ENCODE data around the gene TMCC1. TPM values are rescaled to one million over a fixed set of nuclear protein-coding genes. Genes with fewer than 3 reads are reported as not detected.

Gene TMCC1
- total RNA-seq, 1 donor from 2014 or later: 36.9 TPM

GRCh38 chr3:129739634-129740033, 153.9 kb downstream of the TMCC1 start:
- no peak for TF ChIP-seq CTCF (conservative IDR thresholded peaks at IDR 0.05)
- Mint-ChIP-seq H3K27me3 (ENCODE audit: low read depth) (no peaks in the 10 kb centered on the region), H3K4me1 (no peaks in the 10 kb centered on the region), H3K4me3 (no peak overlapping the region), H3K36me3 (ENCODE audit: low read depth) (no peaks in the 10 kb centered on the region), H3K27ac (ENCODE audit: unreplicated experiment) (no peak overlapping the region), H3K9me3 (no peaks in the 10 kb centered on the region)
- no peak for DNase-seq (ENCODE audit: low read depth, low spot score)

DNA sequence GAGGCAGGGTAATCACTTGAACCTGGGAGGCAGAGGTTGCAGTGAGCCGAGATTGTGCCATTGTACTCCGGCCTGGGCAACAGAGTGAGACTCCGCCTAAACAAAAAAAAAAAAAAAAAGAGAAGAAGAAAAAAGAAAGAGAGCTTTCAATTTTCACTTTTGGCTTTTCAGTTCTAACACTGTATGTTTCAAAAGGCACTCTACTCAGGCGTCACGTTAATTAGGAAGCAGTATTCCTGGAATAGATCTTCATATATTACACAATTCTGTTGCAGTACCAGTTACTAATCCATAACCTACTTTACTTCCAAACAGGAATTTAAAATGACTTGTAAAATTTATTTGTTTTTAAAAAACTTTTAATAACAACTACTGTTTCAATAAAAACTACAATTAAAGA, 155.3 kb downstream of the TMCC1 start:
- Mint-ChIP-seq H3K4me1 (peaks cover 3% of the 10 kb centered on the region), H3K27me3 (ENCODE audit: low read depth) (no peaks in the 10 kb centered on the region), H3K27ac (ENCODE audit: unreplicated experiment) (no peak overlapping the region), H3K4me3 (no peak overlapping the region), H3K36me3 (ENCODE audit: low read depth) (no peaks in the 10 kb centered on the region), H3K9me3 (no peaks in the 10 kb centered on the region)
- TF ChIP-seq CTCF (conservative IDR thresholded peaks at IDR 0.05): no peak
- no peak for DNase-seq (ENCODE audit: low read depth, low spot score)

DNA sequence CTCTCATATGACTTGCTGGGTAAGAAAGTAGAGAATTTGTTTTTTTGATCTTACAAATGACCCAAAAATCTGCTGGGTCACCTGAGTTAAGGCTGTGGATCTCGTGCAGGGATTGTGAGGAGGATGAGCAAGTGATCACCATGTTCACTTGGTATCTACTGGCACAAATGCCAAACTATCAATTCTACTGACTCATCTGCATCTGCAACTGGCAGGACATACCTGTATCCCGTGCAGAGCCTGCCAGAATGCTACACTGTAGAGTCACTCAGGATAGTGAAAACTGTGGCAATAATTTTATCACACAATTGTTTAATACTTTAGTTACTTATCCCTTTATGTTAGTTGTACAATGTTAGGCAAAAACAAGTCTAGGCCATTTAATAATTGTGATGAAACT, 157.4 kb downstream of the TMCC1 start:
- Mint-ChIP-seq H3K9me3 (no peaks in the 10 kb centered on the region), H3K27me3 (ENCODE audit: low read depth) (no peaks in the 10 kb centered on the region), H3K4me1 (peaks cover 16% of the 10 kb centered on the region), H3K36me3 (ENCODE audit: low read depth) (no peaks in the 10 kb centered on the region), H3K27ac (ENCODE audit: unreplicated experiment) (no peak overlapping the region), H3K4me3 (no peak overlapping the region)
- DNase-seq (ENCODE audit: low read depth, low spot score): no peak
- no peak for TF ChIP-seq CTCF (conservative IDR thresholded peaks at IDR 0.05)

- Mint-ChIP-seq H3K4me3 (no peak overlapping the region), H3K27me3 (ENCODE audit: low read depth) (no peaks in the 10 kb centered on the region), H3K4me1 (peaks cover 16% of the 10 kb centered on the region), H3K27ac (ENCODE audit: unreplicated experiment) (no peak overlapping the region), H3K9me3 (no peaks in the 10 kb centered on the region), H3K36me3 (ENCODE audit: low read depth) (no peaks in the 10 kb centered on the region)
- DNase-seq (ENCODE audit: low read depth, low spot score): no peak
- no peak for TF ChIP-seq CTCF (conservative IDR thresholded peaks at IDR 0.05)
Measured at GRCh38 chr3:129735638-129736037, 157.9 kb downstream of the TMCC1 start.

GRCh38 chr3:129734449-129734848, 159.1 kb downstream of the TMCC1 start:
- H3K27ac Mint-ChIP-seq (ENCODE audit: unreplicated experiment): peak overlapping the region; percentile 9
- H3K9me3 Mint-ChIP-seq: no peaks in the 10 kb centered on the region
- no peaks in the 10 kb centered on the region for H3K36me3 Mint-ChIP-seq (ENCODE audit: low read depth)
- no peaks in the 10 kb centered on the region for H3K27me3 Mint-ChIP-seq (ENCODE audit: low read depth)
- H3K4me3 Mint-ChIP-seq: no peak overlapping the region
- no peak for DNase-seq (ENCODE audit: low read depth, low spot score)
- TF ChIP-seq CTCF (conservative IDR thresholded peaks at IDR 0.05): no peak
- H3K4me1 Mint-ChIP-seq: peaks cover 16% of the 10 kb centered on the region

Measured in neural crest cell (in vitro differentiated cells).